ENCODE results near the gene SPATA3.

Gene SPATA3

DNA sequence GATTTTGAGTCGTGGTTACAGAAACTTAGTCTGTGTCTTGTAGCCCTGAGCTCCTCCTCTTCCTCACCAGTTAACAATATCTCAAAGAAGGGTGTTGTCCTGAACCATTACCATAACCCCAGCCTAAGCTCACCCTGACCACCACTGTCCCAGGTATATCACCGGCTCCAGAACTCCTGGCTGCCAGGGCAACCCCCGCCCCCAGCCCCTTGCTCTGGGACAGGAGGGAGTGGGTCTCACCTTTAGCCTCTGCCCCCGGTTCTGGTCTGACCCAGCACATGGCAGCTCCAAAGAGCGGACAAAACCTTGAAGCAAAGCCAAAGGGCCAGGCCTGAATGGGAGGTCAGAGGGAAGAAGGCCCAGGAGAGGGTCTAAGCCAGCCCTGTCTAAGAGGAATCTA is 55.2 kb downstream of the SPATA3 start:
- no peak for DNase-seq

DNA sequence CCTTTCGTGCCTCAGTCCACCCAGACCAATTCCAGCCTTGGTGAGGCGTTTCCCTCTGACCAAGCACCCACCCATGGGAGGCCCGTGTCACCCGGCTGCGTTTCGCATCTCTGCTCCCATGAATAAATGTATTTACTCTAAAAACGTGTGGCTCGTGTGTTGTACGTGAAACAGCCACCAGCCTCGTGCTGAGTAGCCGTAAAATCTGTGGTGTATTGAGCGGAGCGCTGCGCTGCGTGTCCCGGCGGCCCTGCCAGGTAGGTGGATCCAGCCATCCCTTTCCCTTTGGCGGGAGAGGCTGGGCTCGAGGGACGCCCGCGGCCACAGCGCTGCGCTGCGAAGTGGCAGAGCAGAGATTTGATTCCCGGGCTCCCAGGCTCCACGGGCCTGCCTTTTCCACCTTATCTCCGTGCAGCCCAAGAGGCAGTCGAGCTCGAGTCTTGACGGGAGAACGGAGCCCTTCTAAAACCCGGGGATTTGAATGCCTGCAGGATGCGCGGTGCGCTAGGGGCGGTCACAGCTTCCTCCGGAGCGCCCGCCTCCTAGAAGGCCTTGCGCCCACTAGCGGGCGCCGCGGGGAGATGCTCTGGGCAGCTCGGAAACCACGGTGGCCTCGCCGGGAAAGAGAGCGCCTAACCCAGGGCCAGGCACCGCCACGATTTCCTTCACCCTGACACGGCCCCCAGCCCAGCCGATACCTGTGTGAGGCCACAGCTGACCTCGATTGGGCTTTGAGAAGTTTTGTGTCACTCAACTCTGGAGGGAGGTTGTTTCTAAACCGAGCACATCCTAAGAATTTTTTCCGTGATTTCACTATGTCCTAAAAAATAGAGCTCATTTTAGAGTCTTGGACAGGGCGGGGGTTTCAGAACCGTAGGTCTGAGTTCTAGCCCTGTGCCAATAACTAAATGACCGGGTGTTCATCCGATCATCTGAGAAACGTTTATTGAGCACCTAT is 56.9 kb downstream of the SPATA3 start:
- peak; percentile 71 to 75 for DNase-seq

DNA sequence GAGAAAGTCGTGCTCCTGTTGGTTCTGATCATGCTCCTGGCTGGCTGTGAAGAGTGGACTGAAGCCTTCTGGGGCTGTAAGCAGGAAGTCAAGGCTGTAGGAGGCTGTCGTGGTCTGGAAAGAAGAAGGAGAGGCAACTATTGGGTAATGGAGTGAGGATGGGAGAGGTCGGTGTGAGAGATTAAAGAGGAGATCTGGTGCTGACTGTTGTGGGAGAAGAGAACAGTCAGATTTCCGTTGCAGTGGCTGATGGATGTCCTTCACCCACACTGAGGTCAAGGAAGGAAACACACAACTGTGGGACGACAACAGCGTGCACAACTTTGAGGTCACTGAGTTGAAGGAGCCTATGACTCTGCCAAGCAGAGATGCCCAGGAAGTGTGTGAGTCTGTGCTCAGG is 57.9 kb downstream of the SPATA3 start:
- no peak for DNase-seq

DNA sequence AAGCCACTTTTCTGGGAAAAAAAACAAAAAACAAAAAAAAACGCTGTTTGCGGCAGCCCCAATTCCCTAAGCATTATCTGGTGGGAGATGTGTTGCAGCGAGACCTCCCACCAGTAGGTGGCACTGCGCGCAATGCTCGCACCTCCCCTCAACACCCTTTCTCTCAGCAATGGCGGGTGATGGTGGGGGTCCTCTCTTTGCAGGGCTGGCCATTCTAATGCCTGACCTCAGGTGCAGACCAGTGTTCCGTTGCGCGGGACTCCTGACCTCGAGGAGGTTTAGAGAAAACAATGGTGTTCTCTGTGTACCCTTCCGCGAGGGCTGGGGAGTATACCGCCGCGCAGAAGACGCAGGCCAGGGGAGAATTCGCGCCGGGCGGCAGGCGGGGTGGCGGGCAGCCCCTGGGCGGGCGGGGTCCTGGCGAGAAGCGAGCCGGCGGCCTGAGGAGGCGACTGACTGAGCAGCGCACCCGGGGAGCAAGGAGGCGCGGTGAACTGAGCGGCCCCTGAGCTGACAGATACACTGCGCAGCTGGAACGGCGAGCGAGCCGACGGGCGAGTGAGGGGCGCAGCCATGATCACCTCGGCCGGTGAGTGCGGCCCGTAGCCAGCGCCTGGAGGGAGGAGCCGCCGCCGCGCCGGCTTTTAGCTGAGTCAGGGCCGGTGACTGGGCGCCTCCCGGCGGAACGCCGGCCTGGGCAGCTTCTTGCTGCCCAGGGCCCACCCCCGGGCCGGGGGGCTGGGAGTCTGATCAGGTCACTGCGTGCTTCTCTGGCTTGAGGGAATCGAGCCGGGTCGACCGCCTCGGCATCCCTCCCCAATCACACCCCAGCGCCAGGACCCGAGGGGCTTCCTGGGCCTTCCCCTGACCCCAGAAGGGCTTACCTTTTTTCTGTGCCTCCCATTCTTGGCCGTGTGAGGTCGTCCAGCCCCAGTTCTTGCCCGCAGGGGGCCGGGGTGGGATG is 60.8 kb downstream of the SPATA3 start, which contains the start of gene PSMD1:
Gene PSMD1, plus strand, starts transcription at position 415 of the 964 bp plus-strand sequence. Its CDS starts 159 bp downstream, at position 574.
- peak; percentile 90 to 92 for DNase-seq

DNA sequence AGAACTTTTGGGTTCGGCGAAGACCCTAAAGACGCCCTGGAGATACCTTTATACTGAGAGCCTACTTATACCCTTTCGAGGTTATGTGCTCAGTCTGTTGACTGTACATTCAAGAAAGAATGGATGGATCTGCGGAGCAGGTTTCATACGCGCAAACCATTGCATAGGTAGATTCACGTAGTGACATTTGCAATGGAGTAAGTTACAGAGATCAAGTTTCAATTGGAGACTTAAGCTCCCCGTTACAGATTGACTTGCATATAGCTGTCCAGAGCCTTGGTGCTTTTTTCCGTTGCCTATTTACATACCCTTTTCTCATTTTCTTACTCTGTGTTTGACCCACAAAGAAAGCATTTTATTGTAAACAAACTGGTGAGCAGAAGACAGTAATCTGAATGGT is 61.7 kb downstream of the SPATA3 start:
- no peak for DNase-seq

Measured in activated CD4-positive, alpha-beta T cell treated with anti-CD3 and anti-CD28 coated beads, Interleukin-2, amount 50 U/mL, for 4 hours (primary cell).